ENCODE data around the gene AANAT.
A peak's percentile ranks its signal among the peaks of the same experiment; 100 is the strongest.
"Not testable (repeated sequence)": the region's sequence is repeated elsewhere in the genome, so short reads cannot be mapped to it uniquely, and the experiment has no call there.

AANAT gene

DNA sequence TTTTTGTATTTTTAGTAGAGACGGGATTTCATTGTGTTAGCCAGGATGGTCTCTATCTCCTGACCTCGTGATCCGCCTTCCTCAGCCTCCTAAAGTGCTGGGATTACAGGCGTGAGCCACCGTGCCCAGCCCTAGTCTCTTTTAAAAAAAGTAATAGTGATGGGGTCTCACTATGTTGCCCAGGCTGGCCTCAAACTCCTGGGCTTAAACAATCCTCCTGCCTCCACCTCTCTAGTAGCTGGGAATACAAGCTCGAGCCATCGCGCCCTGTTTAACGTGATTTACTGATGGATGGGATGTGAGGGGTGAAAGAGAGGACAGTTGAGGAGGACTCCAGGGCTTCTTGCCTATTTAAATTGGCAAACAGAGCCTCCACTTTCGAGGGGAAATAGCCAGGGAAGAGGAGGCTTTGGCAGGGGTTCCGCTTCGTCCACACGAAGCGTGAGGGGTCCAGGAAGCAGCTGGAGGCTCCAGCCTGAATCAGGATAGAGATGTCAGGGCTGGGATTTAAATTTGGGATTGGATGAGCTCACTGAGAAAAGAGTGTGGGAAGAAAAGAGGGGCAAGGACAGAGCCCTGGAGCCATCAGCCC is 41.2 kb downstream of the AANAT start:
- not testable (repeated sequence) for DNase-seq

- DNase-seq, result peak; percentile 30
Measured at GRCh38 chr17:76510831-76511244, 43.4 kb downstream of the AANAT start.

GRCh38 chr17:76511668-76512365 is 44.4 kb downstream of the AANAT start:
- DNase-seq, result no peak

DNA sequence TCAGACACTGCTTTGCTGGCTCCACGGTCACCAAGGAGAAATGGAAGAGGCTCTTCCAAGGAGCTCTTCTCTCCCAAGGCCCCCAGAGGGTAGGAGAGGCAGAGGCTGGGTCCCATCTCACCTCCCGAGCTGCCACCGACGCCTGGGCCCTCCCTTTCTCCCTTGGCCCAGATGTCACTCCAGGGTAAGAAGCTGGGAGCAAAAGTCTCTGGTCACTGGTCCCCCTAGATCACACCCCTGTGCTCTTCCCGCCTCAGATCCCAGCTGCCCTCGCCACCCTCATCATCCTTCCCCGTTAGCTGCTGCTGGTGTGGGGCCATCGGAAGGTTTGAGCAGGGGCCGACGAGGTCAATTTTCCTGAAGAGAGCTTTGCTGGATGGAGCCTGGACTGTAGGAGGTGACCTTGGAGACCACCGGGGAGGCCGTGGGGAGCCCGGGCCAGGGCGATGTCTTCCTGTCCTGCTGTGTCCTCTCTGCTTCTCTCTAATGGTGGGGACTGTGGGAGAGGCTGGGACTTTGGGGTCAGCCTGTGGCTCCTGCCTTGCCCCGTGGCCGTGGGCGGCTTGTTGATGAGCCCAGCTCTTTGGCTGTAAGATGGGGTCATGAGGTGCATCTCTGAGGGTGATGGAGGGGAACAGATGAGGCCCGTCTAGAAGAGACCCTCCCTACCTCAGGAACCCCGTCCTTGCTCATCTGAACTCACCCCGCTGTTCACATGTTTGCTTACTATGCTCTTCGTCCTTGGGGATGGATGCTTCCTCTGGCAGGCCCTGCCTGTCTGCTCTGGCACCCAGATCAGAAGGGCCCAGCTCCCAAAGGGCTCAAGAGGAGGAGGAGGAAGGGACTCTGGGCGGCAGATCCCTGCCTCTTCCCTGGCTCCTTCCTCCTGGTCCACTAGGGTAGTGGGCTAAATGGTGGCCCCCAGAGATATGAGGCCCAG is 45.2 kb downstream of the AANAT start:
- no peak for DNase-seq

DNA sequence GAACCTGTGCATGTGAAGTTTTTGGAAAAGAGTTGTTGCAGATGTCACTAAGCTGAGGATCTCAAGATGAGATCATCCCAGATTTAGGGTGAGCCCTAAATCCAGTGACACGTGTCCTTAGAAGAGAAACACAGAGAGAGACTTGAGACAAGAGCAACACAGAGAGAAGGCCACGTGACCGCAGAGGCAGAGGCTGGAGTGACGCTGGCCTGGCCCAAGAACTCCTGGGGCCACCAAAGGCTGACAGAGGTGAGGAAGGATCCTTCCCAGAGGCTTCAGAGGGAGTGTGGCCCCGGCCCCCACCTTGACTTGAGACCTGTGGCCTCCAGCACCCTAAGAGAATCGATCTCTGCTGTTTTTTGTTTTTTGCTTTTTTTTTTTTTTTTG is 45.9 kb downstream of the AANAT start:
- no peak for DNase-seq

DNA sequence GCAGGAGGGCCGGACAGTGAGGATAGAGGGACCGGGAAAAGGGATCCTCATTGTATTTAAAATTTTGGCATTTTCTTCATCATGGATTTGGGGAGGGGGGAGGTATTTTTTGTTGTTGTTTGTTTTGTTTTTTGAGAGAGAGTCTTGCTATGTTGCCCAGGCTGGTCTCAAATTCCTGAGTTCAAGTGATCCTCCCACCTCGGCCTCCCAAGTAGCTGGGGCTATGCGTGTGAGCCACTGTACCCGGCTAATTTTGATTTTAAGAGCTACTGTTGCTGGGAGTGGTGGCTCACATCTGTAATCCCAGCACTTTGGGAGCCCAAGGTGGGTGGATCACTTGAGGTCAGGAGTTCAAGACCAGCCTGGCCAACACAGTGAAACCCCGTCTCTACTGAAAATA is 47.0 kb downstream of the AANAT start:
- DNase-seq, result not testable (repeated sequence)

DNA sequence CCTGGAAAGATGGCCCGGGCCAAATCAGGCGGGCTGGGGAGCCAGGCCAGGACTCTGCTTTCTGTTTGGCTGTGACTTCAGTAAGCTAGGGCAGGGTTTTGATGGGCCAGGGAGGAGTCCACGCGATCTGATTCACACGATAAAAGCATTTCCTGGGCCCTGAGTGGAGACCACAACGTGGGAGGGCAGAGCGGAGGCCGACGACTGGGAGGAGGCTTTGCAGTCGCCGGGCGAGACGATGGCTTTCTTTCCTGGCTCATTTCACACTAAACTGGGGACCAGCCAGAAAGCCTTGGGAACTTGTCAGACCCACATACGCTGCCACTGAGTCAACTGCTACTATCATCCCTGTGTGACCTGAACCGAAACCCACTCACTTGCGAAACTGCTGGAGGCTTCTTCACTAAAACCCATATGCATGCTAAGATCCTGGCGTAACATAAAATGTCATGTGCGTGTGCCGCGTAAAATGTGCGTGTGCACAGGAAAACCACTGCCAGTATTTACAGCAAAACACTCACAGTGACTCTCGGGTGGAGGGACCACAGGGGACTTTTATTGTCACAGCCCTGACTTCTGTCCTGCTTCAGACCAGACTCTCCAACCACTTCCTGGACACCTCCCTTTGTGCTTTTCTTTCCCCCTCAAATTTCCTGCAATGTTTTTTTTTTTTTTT is 48.0 kb downstream of the AANAT start:
- DNase-seq, result no peak

GRCh38 chr17:76517638-76518038 is 50.2 kb downstream of the AANAT start:
- no peak for DNase-seq

GRCh38 chr17:76519048-76519966 is 51.9 kb downstream of the AANAT start:
- DNase-seq, result no peak
